Measurements from ENCODE around the gene RPN2.

Gene RPN2

DNA sequence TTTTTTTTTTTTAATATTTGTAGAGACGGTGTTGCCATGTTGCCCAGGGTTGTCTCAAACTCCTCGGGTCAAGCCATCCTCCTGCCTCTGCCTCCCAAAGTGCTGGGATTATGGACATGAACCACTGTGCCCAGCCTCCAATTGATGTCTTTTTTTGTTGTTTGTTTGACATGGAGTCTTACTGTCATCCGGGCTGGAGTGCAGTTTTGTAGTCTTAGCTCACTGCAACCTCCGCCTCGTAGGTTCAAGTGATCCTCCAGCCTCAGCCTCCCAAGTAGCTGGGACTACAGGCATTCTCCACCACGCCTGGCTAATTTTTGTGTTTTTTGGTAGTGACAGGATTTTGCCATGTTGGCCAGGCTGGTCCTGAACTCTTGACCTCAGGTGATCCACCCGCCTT is 9.7 kb downstream of the RPN2 start:
- DNase-seq, result no peak

DNA sequence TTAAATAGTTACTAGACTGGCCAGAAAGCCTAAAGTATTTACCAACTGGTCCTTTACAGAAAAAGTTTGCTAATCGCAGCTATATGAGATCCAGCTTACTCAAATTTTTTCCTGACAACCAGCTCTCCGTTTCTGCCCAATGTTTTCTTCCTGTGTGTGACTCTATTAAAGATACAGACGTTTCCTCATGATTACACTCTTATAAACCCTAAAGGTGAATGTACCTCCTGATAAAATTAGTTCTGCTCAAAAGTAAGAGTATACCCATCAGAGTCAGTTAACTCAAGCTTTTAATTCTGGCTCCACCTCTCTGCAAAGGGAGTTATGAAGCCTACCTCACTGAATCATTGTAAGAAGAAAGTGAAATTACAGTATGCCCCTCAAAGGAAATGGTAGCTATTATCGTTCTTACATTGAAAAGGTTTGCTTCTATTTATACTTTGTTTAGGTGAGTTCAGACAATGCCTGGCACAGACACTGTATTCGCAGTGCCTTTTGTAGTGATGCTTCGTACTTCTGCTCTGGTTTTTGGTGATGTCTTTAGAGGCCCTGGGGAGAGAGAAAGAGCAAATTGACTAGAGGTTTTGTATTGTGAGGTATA is 10.4 kb downstream of the RPN2 start:
- no peak for DNase-seq

DNA sequence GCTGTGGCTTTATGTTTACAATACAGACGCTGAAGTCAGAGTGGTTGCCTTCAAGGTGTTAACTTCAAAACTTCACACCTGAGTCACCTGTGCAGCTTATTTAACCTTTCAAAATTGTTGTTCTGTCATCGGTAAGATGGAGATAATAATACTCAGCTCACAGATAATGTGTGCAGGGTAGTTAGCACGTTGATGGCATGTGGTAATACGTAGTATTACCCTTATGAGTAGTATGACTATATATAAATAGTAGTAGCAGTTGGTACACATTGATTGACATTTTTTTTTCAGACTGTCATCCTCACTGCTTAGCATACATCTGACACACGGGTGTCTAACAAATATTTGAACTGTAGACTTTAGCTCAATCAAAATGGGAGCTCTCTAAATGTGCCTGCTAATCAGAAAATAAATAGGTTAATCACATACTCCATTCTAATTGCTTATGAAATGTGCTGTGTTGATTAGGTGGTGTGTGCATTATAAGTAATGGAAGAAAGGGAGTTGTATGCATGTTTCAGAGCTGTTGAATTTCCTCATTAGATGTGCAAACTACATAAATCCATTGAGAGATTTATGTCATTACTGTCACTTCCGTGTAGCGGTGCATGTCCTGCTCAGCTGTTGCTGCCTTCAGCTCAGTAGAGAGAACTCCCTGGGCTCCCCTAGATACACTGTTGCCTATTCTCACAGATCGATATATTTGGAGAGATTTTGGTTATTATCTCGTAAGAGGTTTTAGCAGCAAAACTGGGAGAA is 11.4 kb downstream of the RPN2 start:
- DNase-seq, result no peak

DNA sequence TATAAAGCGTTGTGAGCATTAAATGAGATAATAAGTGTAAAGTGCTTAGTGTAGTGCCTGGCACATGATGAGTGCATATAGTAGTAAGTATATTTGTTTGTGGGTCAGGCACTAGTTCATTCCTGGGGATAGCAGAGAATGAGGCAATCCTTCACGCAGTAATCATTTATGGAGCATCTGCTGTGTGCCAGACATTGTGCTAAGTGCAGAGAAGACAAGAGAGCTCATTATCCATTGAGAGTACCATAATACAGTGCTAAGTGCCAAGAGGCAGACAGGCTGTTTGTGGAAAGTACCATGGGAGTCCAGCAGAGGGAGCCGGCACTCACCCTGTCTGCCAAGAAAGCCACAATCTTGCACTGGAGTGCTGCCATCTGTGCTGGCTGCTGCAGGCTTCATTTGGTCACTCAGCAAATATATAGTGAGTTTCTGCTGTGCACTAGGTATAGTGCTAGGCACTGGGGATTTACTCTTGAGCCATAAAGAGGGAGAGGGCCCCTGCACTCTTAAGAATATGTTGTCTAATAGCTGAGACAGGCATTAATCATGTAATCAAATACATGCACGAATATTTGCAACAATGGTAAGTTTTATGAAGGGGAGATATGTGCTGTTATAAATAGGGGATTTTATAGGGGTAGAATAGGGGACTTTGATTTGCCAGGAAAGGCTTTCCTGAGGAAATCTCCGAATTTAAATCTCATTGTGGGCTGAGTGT is 13.2 kb downstream of the RPN2 start:
- peak; percentile 26 for DNase-seq

DNA sequence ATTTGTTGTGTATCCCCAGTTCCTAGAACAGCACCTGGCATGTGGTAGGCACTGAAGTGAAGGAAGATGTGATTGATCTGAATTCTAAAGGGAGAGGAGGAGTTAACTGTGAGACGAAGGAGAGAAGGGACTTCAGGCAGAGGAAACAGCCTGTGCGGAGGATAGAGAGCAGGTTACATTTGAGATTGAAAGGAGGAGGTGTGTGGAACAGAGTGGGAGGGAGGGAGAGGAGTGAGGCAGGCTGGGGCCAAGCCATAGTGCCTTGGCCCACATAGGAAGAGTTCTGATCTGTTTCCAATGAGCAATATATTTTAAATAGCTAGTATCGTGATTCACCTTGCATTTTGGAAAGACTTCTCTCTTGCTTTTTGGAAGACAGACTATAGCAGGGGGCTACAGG is 14.1 kb downstream of the RPN2 start:
- no peak for DNase-seq

DNA sequence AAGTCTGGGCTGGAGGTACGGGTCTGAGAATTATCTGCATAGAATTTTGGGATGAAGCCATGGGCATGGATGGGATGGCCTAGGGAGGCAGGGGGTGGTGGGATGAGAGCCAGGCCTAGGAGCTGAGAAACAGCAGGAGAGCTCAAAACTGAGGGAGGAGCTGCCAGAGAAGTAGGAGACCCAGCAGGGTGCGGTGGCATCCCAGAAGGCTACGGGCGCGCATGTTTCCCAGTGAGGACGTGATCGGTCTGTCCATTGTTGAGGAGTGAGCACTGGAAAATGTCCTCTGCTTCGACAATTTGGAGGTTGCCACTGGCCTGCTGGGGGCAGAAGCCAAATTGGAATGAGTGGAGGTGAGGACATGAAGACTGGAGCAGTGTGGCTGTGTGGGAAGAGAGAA is 14.7 kb downstream of the RPN2 start:
- DNase-seq, result no peak

DNA sequence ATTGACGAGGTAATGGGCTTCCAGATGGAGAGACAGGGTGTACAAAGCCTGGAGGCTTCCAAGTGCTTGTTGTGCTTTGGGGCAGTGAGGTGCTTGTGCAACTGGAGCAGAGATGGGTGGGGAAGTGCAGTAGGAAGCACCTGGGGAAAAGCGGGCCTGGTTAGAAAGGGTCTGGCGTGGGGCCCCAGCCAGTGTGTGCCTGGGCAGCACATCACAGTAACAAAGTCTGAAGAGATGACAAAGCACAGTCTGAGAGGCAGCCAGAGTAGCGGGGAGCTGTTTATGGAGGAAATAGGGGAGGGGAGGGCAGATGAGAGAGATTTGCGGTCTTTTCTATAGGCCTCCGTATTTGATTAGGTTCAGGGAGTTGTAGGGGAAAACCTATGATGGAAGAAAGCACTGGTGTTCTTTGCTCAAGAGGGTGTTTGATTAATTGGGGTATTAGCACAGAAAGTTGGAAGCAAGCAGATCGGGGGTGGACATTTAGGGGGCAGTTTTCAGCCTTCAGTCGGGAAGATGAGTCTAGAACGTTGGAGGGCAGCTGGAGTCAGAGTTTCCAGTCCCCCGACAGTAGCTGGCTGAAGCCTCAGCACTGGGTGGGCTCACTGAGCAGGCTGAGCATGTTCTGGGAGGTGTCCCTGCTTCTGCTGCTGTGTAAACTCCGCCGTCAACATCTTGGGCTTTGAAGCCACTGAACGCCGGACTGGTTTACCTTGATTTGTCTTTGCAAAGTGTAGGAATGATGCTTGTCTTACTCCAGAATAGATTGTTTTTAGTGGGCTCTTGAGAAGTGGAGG is 15.7 kb downstream of the RPN2 start:
- DNase-seq, result no peak

DNA sequence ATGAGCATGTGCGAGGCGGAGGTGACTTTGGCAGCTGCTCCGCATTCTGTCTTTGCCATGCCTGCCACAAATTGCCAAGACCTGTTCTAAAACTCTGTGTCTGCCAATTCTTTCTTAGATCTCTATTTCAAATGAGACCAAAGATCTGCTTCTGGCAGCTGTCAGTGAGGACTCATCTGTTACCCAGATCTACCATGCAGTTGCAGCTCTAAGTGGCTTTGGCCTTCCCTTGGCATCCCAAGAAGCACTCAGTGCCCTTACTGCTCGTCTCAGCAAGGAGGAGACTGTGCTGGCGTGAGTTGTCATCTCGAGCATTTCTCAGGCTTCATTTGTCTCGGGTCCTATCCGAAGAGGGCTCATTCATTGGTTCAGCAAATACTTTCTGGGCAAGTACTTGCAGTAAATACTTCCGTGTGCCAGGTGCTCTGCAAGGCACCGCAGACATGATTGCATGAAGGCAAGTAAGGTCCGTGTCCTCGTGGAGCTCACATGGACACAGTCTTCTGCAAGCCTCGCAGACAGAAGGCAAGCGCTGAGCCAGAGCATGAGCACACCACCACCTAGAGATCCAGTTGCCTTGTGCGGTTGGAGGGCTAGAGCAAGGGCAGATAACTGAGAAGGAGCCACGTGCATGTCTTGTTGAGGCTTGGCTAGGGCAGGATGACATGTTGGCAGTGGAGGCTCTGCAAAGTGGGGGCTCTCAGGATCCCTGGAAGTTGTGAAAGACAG is 20.0 kb downstream of the RPN2 start:
- DNase-seq, result no peak

DNA sequence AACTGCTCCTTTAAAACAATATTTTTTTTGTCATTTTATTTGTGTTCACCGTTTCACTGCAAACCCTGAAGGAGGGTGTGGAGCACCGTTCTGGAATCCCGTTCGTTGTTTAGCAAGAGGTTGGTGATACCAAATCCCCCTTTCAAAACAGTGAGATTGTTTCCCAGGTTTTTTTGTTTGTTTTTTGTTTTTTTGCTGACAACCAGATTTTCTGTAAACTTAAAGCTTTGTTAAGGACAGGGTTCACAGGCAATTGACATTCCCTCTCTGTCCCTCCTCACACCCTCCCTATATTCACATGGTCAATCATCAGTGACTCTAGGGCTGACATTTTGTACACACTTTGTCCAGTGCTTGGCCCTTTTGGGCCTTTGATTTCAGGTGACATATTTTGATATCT is 21.2 kb downstream of the RPN2 start:
- DNase-seq, result no peak

DNA sequence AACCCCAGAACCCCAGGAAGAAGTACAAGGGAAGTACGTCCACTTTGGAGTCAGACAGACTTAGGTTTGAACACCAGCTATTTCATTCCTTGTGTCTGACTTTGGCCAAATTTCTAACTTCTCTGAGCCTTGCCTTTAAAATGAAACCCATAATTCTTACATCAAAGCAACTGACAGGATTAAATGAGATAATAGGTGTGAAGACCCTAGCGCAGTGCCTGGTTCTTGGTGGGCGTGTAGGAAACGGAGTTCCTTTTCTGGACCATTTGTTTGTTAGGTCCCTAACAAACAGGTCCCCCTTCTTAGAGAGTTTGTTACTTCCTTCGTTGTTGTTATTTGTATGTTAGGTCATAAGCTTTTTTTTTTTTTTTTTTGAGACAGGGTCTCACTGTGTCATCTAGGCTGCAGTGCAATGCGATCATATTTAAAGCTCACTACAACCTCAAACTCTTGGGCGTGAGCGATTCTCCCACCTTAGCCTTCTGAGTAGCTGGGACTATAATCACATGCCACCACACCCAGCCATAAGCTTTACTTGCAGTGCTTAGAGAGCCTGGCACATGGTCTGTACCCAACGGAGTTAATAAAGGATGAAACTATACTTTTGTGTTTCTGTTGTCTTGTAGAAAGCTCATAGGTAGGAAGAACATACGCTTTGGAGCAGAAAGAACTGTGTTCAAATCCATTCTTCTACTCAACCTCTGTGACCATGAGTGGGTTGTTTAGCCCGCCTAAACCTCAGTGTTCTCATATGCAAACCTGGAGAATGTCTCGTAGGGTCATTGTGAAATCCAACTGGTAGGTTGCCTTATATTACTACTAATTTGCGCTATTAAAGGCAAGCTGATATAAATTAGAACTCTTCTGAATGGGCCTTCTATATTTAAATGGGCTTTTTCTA is 22.0 kb downstream of the RPN2 start:
- DNase-seq, result no peak

DNA sequence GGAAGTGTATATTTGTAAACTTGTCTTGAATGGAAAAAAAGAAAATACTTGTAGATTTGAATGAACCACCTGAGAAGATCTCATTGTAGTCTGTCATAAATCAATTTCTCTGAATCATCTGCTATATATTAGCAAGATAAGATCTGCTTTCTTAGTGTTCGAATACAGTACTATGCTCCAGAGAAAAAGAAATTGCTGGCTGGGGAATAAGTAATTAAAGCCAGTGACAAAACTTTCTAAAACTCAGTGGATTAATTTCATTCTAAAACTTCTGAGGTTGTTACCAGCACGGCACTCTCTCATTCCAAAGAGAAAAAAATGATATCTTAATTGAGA is 22.7 kb downstream of the RPN2 start:
- no peak for DNase-seq

DNA sequence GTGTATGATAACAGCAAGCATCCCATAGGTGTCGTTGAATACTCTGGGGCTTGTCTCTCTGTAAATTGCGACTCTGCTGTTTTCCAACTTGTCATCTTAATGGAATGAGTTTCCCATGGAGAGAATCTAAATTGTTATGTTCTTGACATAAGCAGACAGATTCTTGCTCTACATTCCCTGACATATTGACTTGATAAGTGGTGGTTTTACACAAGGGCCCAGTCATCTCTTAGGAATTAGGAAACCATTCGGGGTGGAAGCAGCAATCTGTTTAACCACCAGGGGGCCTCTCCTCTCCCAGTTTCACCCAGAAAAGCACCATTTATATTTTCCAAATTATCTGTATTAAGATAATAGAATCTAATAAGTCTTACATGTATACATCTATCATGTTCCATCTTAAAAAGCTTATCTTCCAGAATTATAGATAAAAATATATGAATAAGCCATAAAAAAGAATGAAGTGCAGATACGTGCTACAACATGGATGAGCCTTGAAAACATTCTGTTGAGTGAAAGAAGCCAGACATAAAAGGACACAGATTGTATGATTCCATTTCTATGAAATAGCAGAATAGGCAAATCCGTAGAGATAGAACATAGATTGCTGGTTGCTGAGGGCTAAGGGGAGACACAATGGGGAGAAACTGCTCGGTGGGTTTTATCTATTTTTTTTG is 23.3 kb downstream of the RPN2 start:
- no peak for DNase-seq

DNA sequence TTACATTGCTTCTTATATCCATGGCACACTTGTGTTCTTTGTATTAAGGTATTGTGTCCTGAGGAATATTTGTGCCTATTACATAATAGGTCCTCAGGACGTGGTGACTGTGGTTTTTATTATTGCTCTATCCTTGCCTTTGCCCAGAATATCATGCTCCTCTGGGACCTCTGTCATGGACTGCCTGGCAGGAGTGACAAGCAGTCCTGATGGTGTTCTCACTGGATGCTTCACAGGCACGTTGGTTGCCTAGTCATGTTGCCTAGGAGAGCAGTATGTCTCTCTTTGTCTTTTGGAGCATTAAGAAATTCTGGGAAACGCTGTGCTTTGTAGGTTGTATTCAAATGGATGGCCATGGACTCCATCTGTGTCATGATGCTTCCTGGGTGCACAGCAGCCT is 24.9 kb downstream of the RPN2 start:
- DNase-seq, result no peak

DNA sequence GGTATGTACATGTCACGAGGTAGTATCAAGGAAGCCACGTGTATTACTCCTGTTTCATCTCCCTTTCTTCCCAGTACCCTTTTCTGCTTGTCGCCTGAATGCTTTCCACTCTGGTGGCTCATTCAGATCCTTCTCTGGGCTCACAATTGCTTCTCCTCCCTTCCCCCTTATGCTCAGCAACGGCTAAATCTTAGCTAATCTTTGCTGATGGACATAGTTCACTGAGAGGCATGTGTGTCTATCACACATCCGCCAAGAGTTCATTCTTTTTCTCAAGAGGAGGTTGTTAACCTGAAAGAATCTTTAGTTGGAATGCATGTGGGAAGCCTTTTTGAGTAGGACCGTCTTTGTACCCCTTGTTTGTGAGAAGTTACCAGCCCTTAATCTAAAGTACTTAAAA is 26.0 kb downstream of the RPN2 start:
- DNase-seq, result no peak

DNA sequence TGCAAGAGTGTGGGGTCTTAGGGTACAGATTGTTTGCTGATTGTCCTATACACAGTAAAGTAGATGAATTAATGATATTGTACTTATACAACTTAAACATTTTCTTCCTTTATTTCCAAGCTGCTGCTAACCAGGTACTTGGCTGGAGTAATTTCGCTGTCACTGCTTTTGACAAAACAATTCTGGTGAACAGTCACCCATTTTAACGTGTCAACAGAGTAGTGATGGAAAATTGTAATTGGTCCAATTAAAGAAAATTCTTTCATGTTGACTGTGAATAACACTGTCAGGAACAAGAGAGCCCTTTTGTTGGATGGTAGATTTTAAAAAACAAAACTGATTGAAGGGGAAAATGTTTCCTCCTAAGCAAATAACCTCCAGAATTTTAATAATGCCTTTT is 26.7 kb downstream of the RPN2 start:
- DNase-seq, result no peak

DNA sequence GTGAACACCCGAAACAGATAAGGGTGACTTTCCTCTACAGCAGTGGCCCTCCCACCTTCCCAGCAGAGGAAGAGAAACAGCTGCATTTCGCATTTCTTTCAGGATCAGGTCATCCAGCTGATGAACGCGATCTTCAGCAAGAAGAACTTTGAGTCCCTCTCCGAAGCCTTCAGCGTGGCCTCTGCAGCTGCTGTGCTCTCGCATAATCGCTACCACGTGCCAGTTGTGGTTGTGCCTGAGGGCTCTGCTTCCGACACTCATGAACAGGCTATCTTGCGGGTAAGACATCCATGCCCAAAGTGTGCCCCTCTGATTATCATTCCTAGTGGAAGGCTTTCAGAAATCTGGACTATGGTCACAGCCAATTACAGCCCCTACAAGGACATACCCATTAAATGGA is 28.0 kb downstream of the RPN2 start:
- DNase-seq, result no peak

DNA sequence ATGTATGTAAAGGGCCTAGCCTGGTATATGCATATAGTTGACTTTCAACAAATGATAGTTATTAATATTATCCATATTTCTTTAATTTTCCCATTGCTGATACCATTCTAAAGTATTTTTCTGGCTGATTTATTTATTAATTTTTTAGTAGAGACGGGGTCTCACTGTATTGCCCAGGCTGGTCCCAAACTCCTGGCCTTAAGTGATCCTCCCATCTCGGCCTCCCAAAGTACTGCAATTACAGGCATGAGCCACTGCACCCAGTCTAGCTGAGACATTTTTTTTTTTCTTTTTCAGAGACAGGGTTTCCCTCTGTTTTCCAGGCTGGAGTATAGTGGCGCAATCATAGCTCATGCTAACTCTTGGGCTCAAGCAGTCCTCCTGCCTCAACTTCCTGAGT is 30.1 kb downstream of the RPN2 start:
- DNase-seq, result no peak

DNA sequence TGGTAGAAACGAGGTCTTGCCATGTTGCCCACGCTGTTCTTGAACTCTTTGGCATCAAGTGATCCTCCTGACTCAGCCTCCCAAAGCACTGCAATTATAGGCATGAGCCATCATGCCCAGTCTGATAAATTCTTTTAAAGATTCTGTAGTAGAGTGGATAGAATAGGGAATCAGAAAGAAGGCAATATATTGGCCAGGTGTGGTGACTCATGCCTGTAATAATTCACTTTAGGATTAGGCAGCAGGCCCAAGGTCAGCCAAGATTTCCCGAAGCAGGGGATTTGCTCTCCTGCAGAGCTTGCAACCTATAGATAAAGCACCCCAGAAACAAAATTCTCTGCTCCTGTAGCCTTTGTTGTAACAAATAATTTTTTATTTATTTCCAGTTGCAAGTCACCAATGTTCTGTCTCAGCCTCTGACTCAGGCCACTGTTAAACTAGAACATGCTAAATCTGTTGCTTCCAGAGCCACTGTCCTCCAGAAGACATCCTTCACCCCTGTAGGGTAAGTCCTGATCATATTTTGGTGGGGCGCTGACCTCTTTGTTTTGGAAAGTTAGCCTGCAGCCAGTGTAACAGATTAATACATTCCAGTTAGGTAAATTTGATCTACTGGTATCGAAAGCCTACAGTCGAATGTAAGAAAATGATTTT is 30.7 kb downstream of the RPN2 start:
- DNase-seq, result no peak

DNA sequence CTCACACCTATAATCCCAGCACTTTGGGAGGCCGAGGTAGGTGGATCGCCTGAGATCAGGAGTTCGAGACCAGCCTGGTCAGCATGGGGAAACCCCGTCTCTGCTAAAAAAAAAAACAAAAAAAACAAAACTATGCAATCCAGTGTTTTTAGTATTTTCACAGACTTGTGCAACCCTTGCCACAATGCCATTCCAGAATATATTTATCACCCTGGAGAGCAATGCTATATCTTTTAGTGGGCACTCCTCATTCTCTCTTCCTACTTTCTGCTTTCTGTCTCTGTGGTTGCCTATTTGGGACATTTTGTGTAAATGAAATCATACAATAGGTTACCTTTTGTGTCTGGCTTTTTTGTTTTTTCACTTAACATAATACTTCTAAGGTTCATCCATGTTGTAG is 39.3 kb downstream of the RPN2 start:
- no peak for DNase-seq

DNA sequence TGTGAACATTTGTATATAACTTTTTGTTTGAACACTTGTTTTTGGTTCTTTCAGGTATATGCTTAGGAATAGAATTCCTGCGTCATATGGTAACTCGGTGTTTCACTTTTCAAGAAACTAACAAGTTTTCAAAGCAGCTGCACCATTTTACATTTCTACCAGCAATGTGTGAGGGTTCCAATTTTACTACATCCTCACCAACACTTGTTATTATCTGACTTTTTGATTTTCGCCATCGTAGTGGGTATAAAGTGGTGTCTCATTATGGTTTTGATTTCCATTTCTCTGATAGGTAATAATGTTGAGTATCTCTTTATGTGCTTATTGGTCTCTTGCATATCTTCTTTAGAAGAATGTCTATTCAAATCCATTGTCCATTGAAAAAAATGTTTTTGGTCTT is 39.8 kb downstream of the RPN2 start:
- no peak for DNase-seq
